ENCODE measurements around the gene TMUB2.

TMUB2 gene

GRCh38 chr17:44206825-44207155, 20.0 kb downstream of the TMUB2 start:
- Histone ChIP-seq H3K9me3 (ENCODE audit: control insufficient read depth, low read length) (no peaks in the 10 kb centered on the region), H3K36me3 (ENCODE audit: control insufficient read depth, insufficient read depth, low read length, severe bottlenecking) (peaks cover 35% of the 10 kb centered on the region), H3K4me3 (ENCODE audit: low read length) (no peak overlapping the region), H3K9ac (ENCODE audit: low read length) (no peak overlapping the region), H3K27me3 (replicated peaks; ENCODE audit: control insufficient read depth, insufficient read depth, low read length) (no peaks in the 10 kb centered on the region), H3K4me1 (ENCODE audit: control insufficient read depth, insufficient read depth, low read length) (peaks cover 32% of the 10 kb centered on the region)
- DNase-seq (ENCODE audit: low read depth) = no peak

- peaks cover 35% of the 10 kb centered on the region for H3K36me3 ChIP-seq (ENCODE audit: control insufficient read depth, insufficient read depth, low read length, severe bottlenecking)
These were observed 20.5 kb downstream of the TMUB2 start for GRCh38 chr17:44207319-44207718.

DNA sequence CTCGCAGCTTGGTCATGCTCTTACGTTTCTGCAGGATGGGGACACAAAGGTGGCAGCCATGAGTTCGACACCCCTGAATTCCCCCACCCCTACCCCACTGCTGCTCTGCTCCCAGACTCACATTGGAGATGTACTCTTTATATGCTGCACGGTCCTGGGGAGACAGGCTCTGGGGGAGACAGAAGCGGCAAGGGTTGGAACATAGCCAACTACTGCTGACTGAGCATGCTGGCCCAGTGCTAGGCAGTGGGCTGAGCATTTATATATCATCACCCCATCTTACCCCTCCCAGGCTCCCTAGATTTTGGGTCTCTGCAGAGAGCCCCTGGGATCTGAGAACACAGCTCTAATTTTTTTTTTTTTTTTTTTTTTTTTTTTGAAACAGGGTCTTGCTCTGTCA, 21.0 kb downstream of the TMUB2 start:
- H3K36me3 ChIP-seq (ENCODE audit: control insufficient read depth, insufficient read depth, low read length, severe bottlenecking) = peaks cover 35% of the 10 kb centered on the region

More at GRCh38 chr17:44207319-44207718, 20.5 kb downstream of the TMUB2 start:
- no peaks in the 10 kb centered on the region for H3K9me3 ChIP-seq (ENCODE audit: control insufficient read depth, low read length)
- H3K4me1 ChIP-seq (ENCODE audit: control insufficient read depth, insufficient read depth, low read length) = peaks cover 32% of the 10 kb centered on the region
- DNase-seq (ENCODE audit: low read depth) = no peak
- H3K4me3 ChIP-seq (ENCODE audit: low read length) = no peak overlapping the region
- H3K9ac ChIP-seq (ENCODE audit: low read length) = no peak overlapping the region
- no peaks in the 10 kb centered on the region for H3K27me3 ChIP-seq (replicated peaks; ENCODE audit: control insufficient read depth, insufficient read depth, low read length)

DNA sequence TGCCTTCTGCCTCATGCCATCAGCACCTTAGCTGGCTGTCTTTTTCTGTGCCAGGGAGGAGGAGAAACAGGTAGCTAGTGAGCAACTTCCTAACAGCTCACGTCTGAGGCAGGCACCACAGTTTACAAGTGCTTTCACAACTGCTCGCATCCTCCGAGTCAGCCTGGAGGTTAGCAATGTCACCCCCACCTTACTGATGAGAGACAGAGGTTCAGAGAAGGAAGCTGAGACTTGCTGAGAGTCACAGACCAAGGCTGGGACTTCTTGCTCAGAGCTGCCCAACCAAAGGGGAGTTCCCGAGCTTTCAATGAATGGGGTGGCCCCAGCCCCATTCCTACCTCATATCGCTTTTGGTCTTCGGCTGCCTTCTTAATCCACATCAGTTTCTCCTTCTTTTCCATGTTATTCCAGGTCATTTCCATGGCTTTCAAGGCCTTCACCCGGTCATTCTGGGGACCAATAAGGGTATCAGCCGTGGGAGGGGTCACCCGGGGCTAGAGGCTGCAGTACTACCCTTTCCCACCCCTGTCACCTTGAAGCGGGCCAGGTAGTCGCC, 23.1 kb downstream of the TMUB2 start:
- no peak for DNase-seq (ENCODE audit: low read depth)
- H3K9ac ChIP-seq (ENCODE audit: low read length) = peak overlapping the region; percentile 71
- H3K36me3 ChIP-seq (ENCODE audit: control insufficient read depth, insufficient read depth, low read length, severe bottlenecking) = peaks cover 46% of the 10 kb centered on the region
- no peaks in the 10 kb centered on the region for H3K9me3 ChIP-seq (ENCODE audit: control insufficient read depth, low read length)
- H3K27me3 ChIP-seq (replicated peaks; ENCODE audit: control insufficient read depth, insufficient read depth, low read length) = no peaks in the 10 kb centered on the region
- no peak overlapping the region for H3K4me3 ChIP-seq (ENCODE audit: low read length)
- peaks cover 20% of the 10 kb centered on the region for H3K4me1 ChIP-seq (ENCODE audit: control insufficient read depth, insufficient read depth, low read length)

More for the DNA sequence above, 21.0 kb downstream of the TMUB2 start:
- DNase-seq (ENCODE audit: low read depth) = no peak
- H3K4me3 ChIP-seq (ENCODE audit: low read length) = no peak overlapping the region
- no peaks in the 10 kb centered on the region for H3K27me3 ChIP-seq (replicated peaks; ENCODE audit: control insufficient read depth, insufficient read depth, low read length)
- H3K9me3 ChIP-seq (ENCODE audit: control insufficient read depth, low read length) = no peaks in the 10 kb centered on the region
- H3K4me1 ChIP-seq (ENCODE audit: control insufficient read depth, insufficient read depth, low read length) = peaks cover 33% of the 10 kb centered on the region
- no peak overlapping the region for H3K9ac ChIP-seq (ENCODE audit: low read length)

DNA sequence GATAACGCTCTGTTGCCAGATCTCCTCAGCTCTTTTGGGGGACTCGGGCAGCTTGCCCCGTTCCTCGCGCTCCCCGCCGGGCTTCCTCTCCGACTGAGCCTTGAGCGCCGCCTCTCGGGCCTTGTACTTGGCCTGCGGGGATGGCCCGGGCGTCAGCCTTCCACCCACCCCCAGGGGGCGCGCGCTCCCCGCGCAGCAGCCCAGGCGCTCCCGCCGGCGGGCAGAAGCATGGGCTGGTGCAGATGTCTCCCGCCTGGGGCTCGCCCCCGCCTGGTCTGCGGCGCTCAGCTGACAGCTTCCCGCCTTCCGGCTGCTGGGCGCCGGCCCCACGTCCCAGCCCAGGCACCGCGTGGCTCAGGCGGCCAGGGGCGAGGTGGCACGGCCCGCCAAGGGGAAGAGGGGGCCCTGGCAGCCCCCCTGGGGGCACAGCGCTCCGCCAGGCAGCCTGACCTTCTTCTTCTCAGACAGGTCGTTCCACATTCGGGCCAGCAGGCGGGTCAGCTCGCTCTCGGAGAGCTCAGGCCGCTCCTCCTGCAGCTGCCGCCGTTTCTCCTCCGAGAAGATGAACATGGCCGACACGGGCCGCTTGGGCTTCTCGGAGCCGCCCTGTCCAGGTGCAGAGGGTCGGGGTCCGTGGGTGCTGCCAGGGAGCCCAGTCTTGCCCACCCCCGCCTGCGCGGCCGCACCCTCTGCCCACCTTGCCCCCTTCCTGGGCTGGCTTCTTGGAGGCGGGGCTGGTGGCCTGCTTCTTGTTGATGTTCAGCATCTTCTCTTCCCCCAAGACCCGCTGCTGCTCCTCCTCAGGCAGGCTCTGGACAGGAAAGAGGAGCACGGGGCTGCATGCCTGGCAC, 23.8 kb downstream of the TMUB2 start:
- DNase-seq (ENCODE audit: low read depth) = peak; percentile 70
- peak overlapping the region; percentile 71 for H3K9ac ChIP-seq (ENCODE audit: low read length)
- peaks cover 53% of the 10 kb centered on the region for H3K36me3 ChIP-seq (ENCODE audit: control insufficient read depth, insufficient read depth, low read length, severe bottlenecking)
- peaks cover 20% of the 10 kb centered on the region for H3K4me1 ChIP-seq (ENCODE audit: control insufficient read depth, insufficient read depth, low read length)
- H3K9me3 ChIP-seq (ENCODE audit: control insufficient read depth, low read length) = no peaks in the 10 kb centered on the region
- no peak overlapping the region for H3K4me3 ChIP-seq (ENCODE audit: low read length)
- no peaks in the 10 kb centered on the region for H3K27me3 ChIP-seq (replicated peaks; ENCODE audit: control insufficient read depth, insufficient read depth, low read length)

DNA sequence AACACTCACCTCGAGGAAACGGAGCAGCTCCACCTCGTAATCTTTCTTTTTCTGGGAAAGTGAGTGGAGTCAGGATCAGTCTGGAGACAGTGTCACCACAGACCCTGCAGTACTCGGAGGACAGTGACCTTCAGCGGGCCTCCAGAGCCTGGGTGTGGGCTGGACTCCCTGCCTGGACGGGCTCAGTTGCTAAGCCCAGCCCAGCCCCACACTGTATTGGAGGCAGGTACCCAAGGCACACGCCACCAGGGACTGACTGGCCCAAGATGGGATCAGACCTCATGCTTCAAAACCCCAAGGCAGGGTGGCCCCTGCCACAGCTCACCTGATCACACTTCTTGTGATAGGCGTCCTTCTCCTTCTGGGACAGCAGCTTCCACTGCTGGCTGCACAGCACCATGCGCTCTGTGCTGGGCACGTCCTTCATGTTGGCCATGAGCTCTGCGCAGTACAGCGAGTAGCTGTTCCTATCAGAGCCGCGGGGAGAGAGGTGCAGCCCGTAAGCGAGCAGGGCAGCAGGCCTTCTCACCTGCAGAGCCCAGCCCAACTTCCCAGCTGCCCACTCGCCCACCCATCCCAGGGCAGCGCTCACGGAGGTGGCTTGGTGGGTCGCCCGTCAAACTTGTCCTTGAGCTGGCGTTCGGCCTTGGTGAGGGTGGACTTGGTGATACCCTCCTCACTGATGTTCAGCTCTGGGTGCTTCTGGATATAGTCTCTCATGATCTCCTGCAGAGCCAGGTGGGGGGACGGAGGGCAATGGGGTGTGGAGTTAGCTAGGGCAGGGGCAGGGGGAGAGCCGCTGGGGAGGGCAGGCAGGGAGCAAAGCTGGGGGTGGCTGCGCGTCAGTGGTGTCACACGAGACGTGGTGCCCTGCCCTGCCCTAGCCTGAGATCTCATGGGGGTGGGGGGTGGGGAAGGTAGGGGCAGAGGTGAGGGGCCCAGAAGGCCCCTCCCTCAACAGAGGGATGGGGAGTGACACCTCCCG, 24.8 kb downstream of the TMUB2 start:
- no peak for DNase-seq (ENCODE audit: low read depth)
- H3K4me3 ChIP-seq (ENCODE audit: low read length) = no peak overlapping the region
- H3K36me3 ChIP-seq (ENCODE audit: control insufficient read depth, insufficient read depth, low read length, severe bottlenecking) = peaks cover 62% of the 10 kb centered on the region
- no peaks in the 10 kb centered on the region for H3K9me3 ChIP-seq (ENCODE audit: control insufficient read depth, low read length)
- H3K4me1 ChIP-seq (ENCODE audit: control insufficient read depth, insufficient read depth, low read length) = peaks cover 23% of the 10 kb centered on the region
- H3K27me3 ChIP-seq (replicated peaks; ENCODE audit: control insufficient read depth, insufficient read depth, low read length) = no peaks in the 10 kb centered on the region
- H3K9ac ChIP-seq (ENCODE audit: low read length) = no peak overlapping the region

- Histone ChIP-seq H3K9me3 (ENCODE audit: control insufficient read depth, low read length) (no peaks in the 10 kb centered on the region), H3K27me3 (replicated peaks; ENCODE audit: control insufficient read depth, insufficient read depth, low read length) (no peaks in the 10 kb centered on the region), H3K36me3 (ENCODE audit: control insufficient read depth, insufficient read depth, low read length, severe bottlenecking) (peaks cover 56% of the 10 kb centered on the region), H3K4me3 (ENCODE audit: low read length) (no peak overlapping the region), H3K4me1 (ENCODE audit: control insufficient read depth, insufficient read depth, low read length) (peaks cover 35% of the 10 kb centered on the region), H3K9ac (ENCODE audit: low read length) (peak overlapping the region; percentile 11)
- no peak for DNase-seq (ENCODE audit: low read depth)
These were observed 26.0 kb downstream of the TMUB2 start for GRCh38 chr17:44212507-44213402.

DNA sequence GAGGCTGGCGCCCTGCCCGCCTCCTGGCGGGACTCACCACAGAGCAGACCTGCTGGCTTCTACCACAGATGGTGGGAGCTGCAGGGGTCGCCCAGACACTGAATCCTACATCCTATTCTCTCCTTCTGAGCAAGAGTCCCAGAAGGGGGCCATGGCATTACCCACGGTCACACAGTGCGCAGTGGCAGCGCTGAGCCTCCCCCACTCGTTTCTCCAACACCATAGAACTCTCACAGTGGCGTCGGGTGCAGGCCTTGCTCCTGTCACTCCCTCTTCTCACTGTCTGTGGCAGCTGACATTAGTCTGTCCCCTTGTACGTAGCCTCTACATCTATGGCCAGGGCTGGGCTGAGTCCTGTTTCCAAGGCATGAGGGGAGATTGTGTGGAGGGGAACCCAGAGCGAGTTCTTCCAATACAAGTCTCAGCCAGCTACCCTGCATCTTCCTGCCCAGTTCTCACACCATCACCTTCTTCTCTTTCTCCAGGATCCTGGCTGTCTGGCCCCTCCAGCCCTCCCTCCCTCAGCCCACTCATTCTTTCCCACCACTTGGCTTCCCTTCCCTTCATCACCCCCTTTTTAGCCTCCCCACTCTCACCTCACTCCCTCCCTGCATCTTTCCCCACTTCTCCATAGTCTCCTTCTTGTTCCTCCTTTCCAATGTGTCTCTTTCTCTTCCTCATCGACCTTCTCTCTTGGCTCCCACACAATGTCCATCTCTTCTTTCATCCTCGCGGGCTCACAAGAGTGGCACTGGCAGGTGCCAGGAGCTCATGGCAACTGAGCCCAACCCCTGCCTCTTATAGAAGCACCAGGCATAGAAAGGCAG, 26.8 kb downstream of the TMUB2 start:
- Histone ChIP-seq H3K4me1 (ENCODE audit: control insufficient read depth, insufficient read depth, low read length) (peaks cover 34% of the 10 kb centered on the region), H3K36me3 (ENCODE audit: control insufficient read depth, insufficient read depth, low read length, severe bottlenecking) (peaks cover 50% of the 10 kb centered on the region), H3K9ac (ENCODE audit: low read length) (no peak overlapping the region), H3K27me3 (replicated peaks; ENCODE audit: control insufficient read depth, insufficient read depth, low read length) (no peaks in the 10 kb centered on the region), H3K9me3 (ENCODE audit: control insufficient read depth, low read length) (no peaks in the 10 kb centered on the region), H3K4me3 (ENCODE audit: low read length) (no peak overlapping the region)
- no peak for DNase-seq (ENCODE audit: low read depth)

DNA sequence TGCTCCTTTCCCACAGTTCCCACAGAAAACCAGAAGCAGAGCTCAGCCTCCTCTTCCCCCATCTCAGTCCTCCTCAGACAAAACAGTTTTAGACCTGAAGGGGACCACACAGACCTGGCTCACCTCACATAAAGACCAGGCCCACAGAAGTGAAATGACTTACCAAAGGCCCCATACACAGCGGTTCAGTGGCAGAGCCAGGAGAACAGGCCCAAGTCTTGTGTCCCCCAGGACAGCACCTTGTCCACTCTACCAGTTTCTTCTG, 27.4 kb downstream of the TMUB2 start:
- Histone ChIP-seq H3K4me1 (ENCODE audit: control insufficient read depth, insufficient read depth, low read length) (peaks cover 33% of the 10 kb centered on the region), H3K36me3 (ENCODE audit: control insufficient read depth, insufficient read depth, low read length, severe bottlenecking) (peaks cover 45% of the 10 kb centered on the region), H3K9me3 (ENCODE audit: control insufficient read depth, low read length) (no peaks in the 10 kb centered on the region), H3K4me3 (ENCODE audit: low read length) (no peak overlapping the region), H3K27me3 (replicated peaks; ENCODE audit: control insufficient read depth, insufficient read depth, low read length) (no peaks in the 10 kb centered on the region), H3K9ac (ENCODE audit: low read length) (no peak overlapping the region)
- no peak for DNase-seq (ENCODE audit: low read depth)

- no peak for DNase-seq (ENCODE audit: low read depth)
- H3K4me3 ChIP-seq (ENCODE audit: low read length) = no peak overlapping the region
These were observed 28.1 kb downstream of the TMUB2 start for GRCh38 chr17:44214896-44215295.

More at GRCh38 chr17:44214896-44215295, 28.1 kb downstream of the TMUB2 start:
- no peaks in the 10 kb centered on the region for H3K27me3 ChIP-seq (replicated peaks; ENCODE audit: control insufficient read depth, insufficient read depth, low read length)
- H3K36me3 ChIP-seq (ENCODE audit: control insufficient read depth, insufficient read depth, low read length, severe bottlenecking) = peaks cover 39% of the 10 kb centered on the region
- H3K9ac ChIP-seq (ENCODE audit: low read length) = no peak overlapping the region
- no peaks in the 10 kb centered on the region for H3K9me3 ChIP-seq (ENCODE audit: control insufficient read depth, low read length)
- peaks cover 33% of the 10 kb centered on the region for H3K4me1 ChIP-seq (ENCODE audit: control insufficient read depth, insufficient read depth, low read length)
